WTC11 (cell line): Measurements from ENCODE around the gene MCFD2.

Experiments used
- CBFB ChIP-seq: sonication (generic); formaldehyde crosslinking; IDR thresholded peaks from 2 replicates; pipeline ENCODE4 v1.8.1; 2022; ENCODE audit warnings: mild to moderate bottlenecking, low read depth, missing genetic modification reagents
- CTCF ChIP-seq: fragments of 200-600 bp; IDR thresholded peaks from 2 replicates; pipeline ENCODE4 v1.8.0; 2022; ENCODE audit warnings: antibody characterized with exemption
- E2F1 ChIP-seq: sonication (generic); formaldehyde crosslinking; IDR thresholded peaks from 2 replicates; pipeline ENCODE4 v1.8.0; 2022; ENCODE audit warnings: mild to moderate bottlenecking, missing genetic modification reagents
- FOXJ3 ChIP-seq: sonication (generic); formaldehyde crosslinking; IDR thresholded peaks from 2 replicates; pipeline ENCODE4 v1.9.0; 2021; ENCODE audit warnings: missing genetic modification reagents, mild to moderate bottlenecking, borderline replicate concordance
- MAX ChIP-seq: sonication (generic); formaldehyde crosslinking; IDR thresholded peaks from 2 replicates; pipeline ENCODE4 v1.8.0; 2022; ENCODE audit warnings: mild to moderate bottlenecking, missing genetic modification reagents
- PRDM15 ChIP-seq: sonication (generic); formaldehyde crosslinking; IDR thresholded peaks from 2 replicates; pipeline ENCODE4 v1.8.0; 2022; ENCODE audit warnings: missing genetic modification reagents
- SP1 ChIP-seq: sonication (generic); formaldehyde crosslinking; conservative IDR thresholded peaks from 2 replicates; pipeline ENCODE4 v1.8.1; 2022; ENCODE audit warnings: missing genetic modification reagents
- TEAD1 ChIP-seq: sonication (generic); formaldehyde crosslinking; IDR thresholded peaks from 2 replicates; pipeline ENCODE4 v1.8.0; 2022; ENCODE audit warnings: mild to moderate bottlenecking, missing genetic modification reagents
- TP53 ChIP-seq: sonication (generic); formaldehyde crosslinking; IDR thresholded peaks from 2 replicates; pipeline ENCODE4 v1.8.1; 2023; ENCODE audit warnings: mild to moderate bottlenecking, missing genetic modification reagents
- ZNF232 ChIP-seq: sonication (generic); formaldehyde crosslinking; IDR thresholded peaks from 2 replicates; pipeline ENCODE4 v1.8.0; 2022; ENCODE audit warnings: mild to moderate bottlenecking, missing genetic modification reagents
- ZNF317 ChIP-seq: sonication (generic); formaldehyde crosslinking; IDR thresholded peaks from 2 replicates; pipeline ENCODE4 v1.8.1; 2023; ENCODE audit warnings: low read depth, mild to moderate bottlenecking, moderate library complexity, missing genetic modification reagents, borderline replicate concordance
- ZNF423 ChIP-seq: fragments of 250-450 bp; sonication (Bioruptor Pico); IDR thresholded peaks from 2 replicates; pipeline ENCODE4 v2.1.2; 2022; ENCODE audit warnings: mild to moderate bottlenecking, moderate library complexity

- no peak for TF ChIP-seq CBFB
- TF ChIP-seq PRDM15 (CRISPR knock-in tag): no peak
- no peak for TF ChIP-seq CTCF
- no peak for TF ChIP-seq ZNF317
- no peak for TF ChIP-seq TEAD1 (CRISPR knock-in tag)
- no peak for TF ChIP-seq FOXJ3 (CRISPR knock-in tag)
- TF ChIP-seq MAX (CRISPR knock-in tag): no peak
- no peak for TF ChIP-seq SP1 (CRISPR knock-in tag)
- no peak for TF ChIP-seq ZNF423 (CRISPR knock-in tag)
- TF ChIP-seq E2F1 (CRISPR knock-in tag): no peak
- no peak for TF ChIP-seq TP53 (CRISPR knock-in tag)
- TF ChIP-seq ZNF232 (CRISPR knock-in tag): no peak
Measured at GRCh38 chr2:46865181-46865970, 50.2 kb downstream of the MCFD2 start.
